ENCODE measurements around the gene COA8. TPM values are rescaled to one million over a fixed set of nuclear protein-coding genes. Genes with fewer than 3 reads are reported as not detected.

The COA8 gene
- total and polyA plus RNA-seq, 2 donors (not counting 3 experiments of a cell fraction or from before 2014, with no cell fraction given) = 19.1 to 46.4 TPM

DNA sequence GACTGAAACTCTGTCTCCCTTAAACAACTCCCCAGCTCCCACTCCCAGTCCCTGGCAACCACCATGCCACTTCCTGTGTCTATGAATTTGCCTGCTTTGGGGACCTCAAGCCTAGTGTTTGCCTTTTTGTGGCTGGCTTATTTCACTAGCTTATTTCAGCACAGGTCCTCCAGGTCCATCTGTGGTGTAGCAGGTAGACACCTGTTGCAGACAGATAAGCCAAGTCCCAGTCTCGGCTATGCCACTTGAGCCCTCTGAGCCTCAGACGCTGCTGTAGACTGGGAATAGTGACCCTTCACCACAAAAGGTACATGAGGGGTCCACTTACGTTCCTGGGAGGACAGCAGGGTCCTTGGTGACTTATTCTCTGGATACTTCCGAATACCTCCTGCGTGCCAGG, 41.9 kb downstream of the COA8 start:
- Histone ChIP-seq H3K27ac (ENCODE audit: insufficient read depth, low read depth, low read length) (no peak overlapping the region), H3K27me3 (ENCODE audit: control insufficient read depth in 2 of 2, insufficient read depth in 2 of 2, low read length in 2 of 2) (peaks cover 0 to 11% of the 10 kb centered on the region in 2 experiments), H4K20me1 (replicated peaks; ENCODE audit: control insufficient read depth, extremely low read depth, insufficient read depth, low read length) (no peaks in the 10 kb centered on the region), H2AFZ (ENCODE audit: low read depth, low read length) (no peak overlapping the region), H3K4me1 (ENCODE audit: control insufficient read depth, extremely low read depth, insufficient read depth, low read length) (peaks cover 13% of the 10 kb centered on the region), H3K9me1 (replicated peaks; ENCODE audit: control insufficient read depth, extremely low read depth, insufficient read depth, low read length) (no peaks in the 10 kb centered on the region), H3K4me3 (replicated peaks in 1 of 3; ENCODE audit: insufficient read depth in 1 of 3, low read depth in 1 of 3, low read length in 3 of 3) (no peak overlapping the region), H3K4me2 (ENCODE audit: insufficient read depth, low read length) (no peak overlapping the region), H3K9ac (replicated peaks; ENCODE audit: extremely low read depth, insufficient read depth, low read length) (no peak overlapping the region), H3K36me3 (ENCODE audit: control insufficient read depth in 2 of 2, extremely low read depth in 1 of 2, insufficient read depth in 2 of 2, low read length in 2 of 2) (no peaks in the 10 kb centered on the region), H3K79me2 (ENCODE audit: control insufficient read depth, insufficient read depth, low read length) (no peaks in the 10 kb centered on the region), H3K9me3 (replicated peaks; ENCODE audit: control insufficient read depth, insufficient read depth, low read length) (no peaks in the 10 kb centered on the region)
- FAIRE-seq (no peak), DNase-seq (ENCODE audit: low read depth, low spot score) (no peak)
- dilution Hi-C loops (cut with MboI; ENCODE audit: extremely low pct_ligation_motif_present, low sequenced_read_pairs) (no loop called here), intact Hi-C loops (cut with micrococcal nuclease) (no loop called here)
- POLR2A ChIA-PET = no interaction called here
- TF ChIP-seq EZH2 (IDR thresholded peaks at IDR 0.05; ENCODE audit: borderline replicate concordance, low read depth, low read length, severe bottlenecking) (no peak), POLR2A (IDR thresholded peaks at IDR 0.05; ENCODE audit: low read depth, low read length) (no peak), MAX (IDR thresholded peaks at IDR 0.05; ENCODE audit: insufficient read depth, insufficient read length) (no peak), FOS (IDR thresholded peaks at IDR 0.05; ENCODE audit: borderline replicate concordance, insufficient read depth, low read length) (no peak), JUN (IDR thresholded peaks at IDR 0.05; ENCODE audit: borderline replicate concordance, insufficient read depth, insufficient read length, low read depth) (no peak), POLR2AphosphoS5 (IDR thresholded peaks at IDR 0.05; ENCODE audit: insufficient read depth, low read depth, low read length) (no peak), MYC (IDR thresholded peaks at IDR 0.05; ENCODE audit: low read depth, low read length) (no peak), GATA2 (IDR thresholded peaks at IDR 0.05; ENCODE audit: insufficient read depth, insufficient read length, low read depth, low read length) (no peak)
- TF ChIP-seq, protein P1, sequence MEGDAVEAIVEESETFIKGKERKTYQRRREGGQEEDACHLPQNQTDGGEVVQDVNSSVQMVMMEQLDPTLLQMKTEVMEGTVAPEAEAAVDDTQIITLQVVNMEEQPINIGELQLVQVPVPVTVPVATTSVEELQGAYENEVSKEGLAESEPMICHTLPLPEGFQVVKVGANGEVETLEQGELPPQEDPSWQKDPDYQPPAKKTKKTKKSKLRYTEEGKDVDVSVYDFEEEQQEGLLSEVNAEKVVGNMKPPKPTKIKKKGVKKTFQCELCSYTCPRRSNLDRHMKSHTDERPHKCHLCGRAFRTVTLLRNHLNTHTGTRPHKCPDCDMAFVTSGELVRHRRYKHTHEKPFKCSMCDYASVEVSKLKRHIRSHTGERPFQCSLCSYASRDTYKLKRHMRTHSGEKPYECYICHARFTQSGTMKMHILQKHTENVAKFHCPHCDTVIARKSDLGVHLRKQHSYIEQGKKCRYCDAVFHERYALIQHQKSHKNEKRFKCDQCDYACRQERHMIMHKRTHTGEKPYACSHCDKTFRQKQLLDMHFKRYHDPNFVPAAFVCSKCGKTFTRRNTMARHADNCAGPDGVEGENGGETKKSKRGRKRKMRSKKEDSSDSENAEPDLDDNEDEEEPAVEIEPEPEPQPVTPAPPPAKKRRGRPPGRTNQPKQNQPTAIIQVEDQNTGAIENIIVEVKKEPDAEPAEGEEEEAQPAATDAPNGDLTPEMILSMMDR (IDR thresholded peaks at IDR 0.05; ENCODE audit: extremely low read depth in 1 of 2, insufficient read depth in 1 of 2, low read depth in 1 of 2, low read length in 2 of 2) = no peak
- no TSS peak for BruUV-seq (replicated peaks)
- CTCF ChIA-PET = no interaction called here
